Measurements from ENCODE around the gene MCFD2.

- TF ChIP-seq POLR2A (IDR thresholded peaks at IDR 0.05; ENCODE audit: low read depth, low read length) (peak; percentile 78), TAF1 (IDR thresholded peaks at IDR 0.05; ENCODE audit: borderline replicate concordance, low read depth, low read length) (no peak), POLR2AphosphoS5 (IDR thresholded peaks at IDR 0.05; ENCODE audit: low read depth, low read length) (no peak)
Measured at GRCh38 chr2:46915811-46916630, 415 bp upstream of the MCFD2 start.

Measured in GM12892 (cell line).